ENCODE measurements around the gene RPGRIP1L. TPM values are rescaled to one million over a fixed set of nuclear protein-coding genes. Genes with fewer than 3 reads are reported as not detected.

Gene RPGRIP1L
- total and polyA plus RNA-seq, 2 of the 8 experiments (the other 6 are each of a cell fraction or from before 2014, with no cell fraction given) = 4.0 to 13.7 TPM

GRCh38 chr16:53622315-53622714 lies 81.3 kb downstream of the RPGRIP1L start:
- FAIRE-seq (no peak), DNase-seq (ENCODE audit: low read depth in 1 of 2, low spot score in 2 of 2) (no peak)
- H2BK5ac ChIP-seq (ENCODE audit: low read depth, low read length) = no peak overlapping the region
- H3K4me2 ChIP-seq (ENCODE audit: insufficient read depth in 1 of 2, low read depth in 2 of 2, low read length in 2 of 2) = no peak overlapping the region
- H3K23me2 ChIP-seq (ENCODE audit: low read depth, low read length) = no peaks in the 10 kb centered on the region; the same call in 1 of the 2 replicates
- H3K23ac ChIP-seq (ENCODE audit: insufficient read length) = no peak overlapping the region
- no peak overlapping the region for H3K18ac ChIP-seq (ENCODE audit: extremely low read depth, low read length)
- no peak overlapping the region for H3K14ac ChIP-seq (ENCODE audit: insufficient read length)
- H3K4ac ChIP-seq (replicated peaks; ENCODE audit: insufficient read length, low read depth, low read length) = no peak overlapping the region
- no peaks in the 10 kb centered on the region for H3K4me1 ChIP-seq (replicated peaks in 1 of 4; ENCODE audit: control insufficient read depth in 3 of 4, insufficient read depth in 4 of 4, low read length in 3 of 4)
- POLR2A ChIA-PET (ENCODE audit: partially characterized antibody) = interaction anchor here (0.7 kb wide), 1 partner anchor 140 kb away, joined by 3 read pairs; no protein-coding TSS in a partner anchor
- H3K36me3 ChIP-seq (ENCODE audit: control insufficient read depth in 2 of 4, insufficient read depth in 4 of 4, low read length in 3 of 4) = no peaks in the 10 kb centered on the region
- no peak overlapping the region for H3K4me3 ChIP-seq (ENCODE audit: extremely low read depth in 1 of 4, insufficient read depth in 2 of 4, low read depth in 3 of 4, low read length in 4 of 4)
- no peaks in the 10 kb centered on the region for H3K79me2 ChIP-seq (ENCODE audit: control insufficient read depth in 1 of 2, insufficient read depth in 2 of 2, low read length in 2 of 2)
- H4K91ac ChIP-seq (replicated peaks; ENCODE audit: insufficient read length, low read length) = no peak overlapping the region
- H2BK12ac ChIP-seq (ENCODE audit: low read depth, low read length) = no peak overlapping the region
- no peaks in the 10 kb centered on the region for H3K79me1 ChIP-seq (ENCODE audit: low read depth, low read length)
- H3K27me3 ChIP-seq (replicated peaks in 1 of 4; ENCODE audit: control insufficient read depth in 3 of 4, extremely low read depth in 1 of 4, insufficient read depth in 3 of 4, low read length in 3 of 4) = no peaks in the 10 kb centered on the region
- H2AK5ac ChIP-seq (ENCODE audit: low read depth, low read length) = no peak overlapping the region
- TF ChIP-seq CREB1 (IDR thresholded peaks at IDR 0.05) (no peak), CBX5 (IDR thresholded peaks at IDR 0.05; ENCODE audit: low read depth, low read length) (no peak), NRF1 (IDR thresholded peaks at IDR 0.05; ENCODE audit: low read depth, low read length) (no peak), SP1 (IDR thresholded peaks at IDR 0.05; ENCODE audit: low read depth, low read length) (no peak), RXRA (IDR thresholded peaks at IDR 0.05; ENCODE audit: insufficient read depth, low read depth, low read length) (no peak), TCF12 (IDR thresholded peaks at IDR 0.05; ENCODE audit: low read depth, low read length) (no peak)
- no peak overlapping the region for H4K5ac ChIP-seq (ENCODE audit: insufficient read length, low read depth, low read length)
- no peak overlapping the region for H2BK20ac ChIP-seq (ENCODE audit: low read length)
- H4K20me1 ChIP-seq (replicated peaks in 1 of 2; ENCODE audit: control insufficient read depth in 1 of 2, insufficient read depth in 2 of 2, low read length in 2 of 2) = no peaks in the 10 kb centered on the region
- H3K27ac ChIP-seq (ENCODE audit: low read depth, low read length) = no peak overlapping the region
- no peak overlapping the region for H2BK15ac ChIP-seq (ENCODE audit: low read length)
- no peak overlapping the region for H3K9ac ChIP-seq (replicated peaks in 1 of 4; ENCODE audit: extremely low read depth in 1 of 4, low read depth in 3 of 4, low read length in 3 of 4)
- no peak overlapping the region for H2BK120ac ChIP-seq (replicated peaks; ENCODE audit: low read depth, low read length)
- H2AFZ ChIP-seq (ENCODE audit: low read length) = no peak overlapping the region
- H3K9me3 ChIP-seq (ENCODE audit: insufficient read depth in 2 of 2, low read depth in 1 of 2, low read length in 1 of 2) = peaks cover 0 to 9% of the 10 kb centered on the region in 2 experiments; a peak in 1 of 4 replicates
- WGBS, 2 experiments (ENCODE audit: extremely low coverage in 1 of 2, insufficient coverage in 1 of 2, insufficient read length in 1 of 2, insufficient replicate concordance in 2 of 2, low coverage in 1 of 2, low lambda C conversion rate in 2 of 2, missing lambda C conversion rate in 1 of 2) = 90% methylated on average over 6 of the region's 6 CpGs; no CpG with 5 or more reads in 1 of the 2 experiments
- CTCF ChIA-PET (ENCODE audit: partially characterized antibody) = interaction anchor here (0.6 to 1.4 kb wide), 2 partner anchors 9 to 530 kb away, joined by 3 read pairs; no protein-coding TSS in a partner anchor
- H3K56ac ChIP-seq (replicated peaks; ENCODE audit: insufficient read length, low read depth, low read length) = no peak overlapping the region
- no peak overlapping the region for H4K8ac ChIP-seq (ENCODE audit: extremely low read depth, insufficient read depth, low read length)

Measured in H1 (cell line).